ENCODE data around the gene HECTD4.

- TF ChIP-seq, protein P1, sequence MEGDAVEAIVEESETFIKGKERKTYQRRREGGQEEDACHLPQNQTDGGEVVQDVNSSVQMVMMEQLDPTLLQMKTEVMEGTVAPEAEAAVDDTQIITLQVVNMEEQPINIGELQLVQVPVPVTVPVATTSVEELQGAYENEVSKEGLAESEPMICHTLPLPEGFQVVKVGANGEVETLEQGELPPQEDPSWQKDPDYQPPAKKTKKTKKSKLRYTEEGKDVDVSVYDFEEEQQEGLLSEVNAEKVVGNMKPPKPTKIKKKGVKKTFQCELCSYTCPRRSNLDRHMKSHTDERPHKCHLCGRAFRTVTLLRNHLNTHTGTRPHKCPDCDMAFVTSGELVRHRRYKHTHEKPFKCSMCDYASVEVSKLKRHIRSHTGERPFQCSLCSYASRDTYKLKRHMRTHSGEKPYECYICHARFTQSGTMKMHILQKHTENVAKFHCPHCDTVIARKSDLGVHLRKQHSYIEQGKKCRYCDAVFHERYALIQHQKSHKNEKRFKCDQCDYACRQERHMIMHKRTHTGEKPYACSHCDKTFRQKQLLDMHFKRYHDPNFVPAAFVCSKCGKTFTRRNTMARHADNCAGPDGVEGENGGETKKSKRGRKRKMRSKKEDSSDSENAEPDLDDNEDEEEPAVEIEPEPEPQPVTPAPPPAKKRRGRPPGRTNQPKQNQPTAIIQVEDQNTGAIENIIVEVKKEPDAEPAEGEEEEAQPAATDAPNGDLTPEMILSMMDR (IDR thresholded peaks at IDR 0.05 in 2 of 3, conservative IDR thresholded peaks at IDR 0.05 in 1 of 3; ENCODE audit: borderline replicate concordance in 1 of 3, insufficient read depth in 1 of 3, low read depth in 2 of 3, low read length in 2 of 3) = no peak
- TF ChIP-seq EGR1 (IDR thresholded peaks at IDR 0.05; ENCODE audit: low read depth) = no peak; the same call in 1 of the 2 replicates
- TF ChIP-seq POLR2AphosphoS5 (IDR thresholded peaks at IDR 0.05; ENCODE audit: low read depth, low read length) = no peak
- TF ChIP-seq POLR2A (IDR thresholded peaks at IDR 0.05; ENCODE audit: borderline replicate concordance, extremely low read depth, insufficient read depth, insufficient read length) = no peak
- no peak for TF ChIP-seq SRF (IDR thresholded peaks at IDR 0.05; ENCODE audit: low read depth)
- TF ChIP-seq ZNF274 (IDR thresholded peaks at IDR 0.05; ENCODE audit: low read depth, low read length) = no peak
- TF ChIP-seq RAD21 (IDR thresholded peaks at IDR 0.05; ENCODE audit: low read depth) = no peak
- TF ChIP-seq REST (IDR thresholded peaks at IDR 0.05; ENCODE audit: low read depth) = no peak
- no peak for TF ChIP-seq ATF3 (IDR thresholded peaks at IDR 0.05)
- TF ChIP-seq YY1 (IDR thresholded peaks at IDR 0.05; ENCODE audit: extremely low read depth, insufficient replicate concordance, low read depth, low read length) = no peak
- no peak for TF ChIP-seq CEBPB (IDR thresholded peaks at IDR 0.05; ENCODE audit: low read depth)
- no peak for TF ChIP-seq EZH2 (IDR thresholded peaks at IDR 0.05)
- TF ChIP-seq SP1 (IDR thresholded peaks at IDR 0.05; ENCODE audit: low read depth) = no peak
Observed at GRCh38 chr12:112124918-112125249, 257.3 kb downstream of the HECTD4 start.
